ENCODE data around the gene TDRD1.

DNA sequence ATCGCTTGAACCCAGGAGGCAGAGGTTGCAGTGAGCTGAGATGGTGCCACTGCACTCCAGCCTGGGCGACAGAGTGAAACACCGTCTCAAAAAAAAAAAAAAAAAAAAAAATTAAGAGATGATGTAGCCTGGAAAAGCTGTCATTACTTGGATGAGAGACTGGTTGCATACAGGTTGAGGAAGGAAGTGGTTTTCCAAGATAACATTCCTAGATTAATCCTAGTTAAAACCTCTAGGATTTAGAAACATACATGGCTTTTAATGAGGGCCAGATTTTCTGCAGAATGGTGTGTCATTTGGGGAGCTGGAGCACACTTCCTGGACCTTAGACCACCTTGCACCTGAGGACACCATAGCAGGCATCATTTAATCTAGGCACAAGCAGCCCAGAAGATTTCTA is 77.7 kb downstream of the TDRD1 start:
- TF ChIP-seq CTCF (IDR thresholded peaks at IDR 0.05; ENCODE audit: low read depth, low read length, missing input control) (no peak), SP1 (IDR thresholded peaks at IDR 0.05) (no peak), ATF3 (IDR thresholded peaks at IDR 0.05) (no peak)
